ENCODE data around the gene BLCAP. TPM values are rescaled to one million over a fixed set of nuclear protein-coding genes. Genes with fewer than 3 reads are reported as not detected.
A peak's percentile ranks its signal among the peaks of the same experiment; 100 is the strongest.

The BLCAP gene
- total RNA-seq, 2 donors from 2014 or later = 39.3 to 39.8 TPM

- peaks cover 40 to 42% of the 10 kb centered on the region in 2 donors for H3K4me1 Mint-ChIP-seq (ENCODE audit: low read depth in 2 of 2)
Measured at GRCh38 chr20:37521061-37521771, 6.5 kb downstream of the BLCAP start, which contains the start of gene NNAT. NNAT (plus strand) TSS chr20:37521250; CDS start chr20:37521332, 82 bp downstream.

GRCh38 chr20:37520419-37520955, 7.2 kb downstream of the BLCAP start:
- Mint-ChIP-seq H3K9me3 (no peaks in the 10 kb centered on the region), H3K27ac (no peak overlapping the region), H3K36me3 (peaks cover 11% of the 10 kb centered on the region), H3K4me3 (peak overlapping the region; percentile 68), H3K27me3 (no peaks in the 10 kb centered on the region), H3K4me1 (ENCODE audit: low read depth in 2 of 2) (peaks cover 33 to 37% of the 10 kb centered on the region in 2 donors)
- ATAC-seq (no peak), DNase-seq (ENCODE audit: low spot score) (no peak)

More at GRCh38 chr20:37521061-37521771, 6.5 kb downstream of the BLCAP start, which contains the start of gene NNAT:
- H3K27me3 Mint-ChIP-seq = no peaks in the 10 kb centered on the region
- H3K36me3 Mint-ChIP-seq = peaks cover 11% of the 10 kb centered on the region
- no peak for DNase-seq (ENCODE audit: low spot score)
- no peak for ATAC-seq
- no peak within 1 kb of the TSS for H3K27ac Mint-ChIP-seq
- H3K4me3 Mint-ChIP-seq = peak within 1 kb of the TSS; percentile 68
- H3K9me3 Mint-ChIP-seq = no peaks in the 10 kb centered on the region

GRCh38 chr20:37519508-37520418, 7.9 kb downstream of the BLCAP start:
- peaks cover 11% of the 10 kb centered on the region for H3K36me3 Mint-ChIP-seq
- no peaks in the 10 kb centered on the region for H3K27me3 Mint-ChIP-seq
- peak overlapping the region; percentile 68 for H3K4me3 Mint-ChIP-seq
- peaks cover 26 to 29% of the 10 kb centered on the region in 2 donors for H3K4me1 Mint-ChIP-seq (ENCODE audit: low read depth in 2 of 2)
- ATAC-seq (peak in 1 of 2 donors; percentile 29), DNase-seq (ENCODE audit: low spot score) (no peak)
- no peak overlapping the region for H3K27ac Mint-ChIP-seq
- no peaks in the 10 kb centered on the region for H3K9me3 Mint-ChIP-seq

GRCh38 chr20:37518606-37519507, 8.8 kb downstream of the BLCAP start:
- no peaks in the 10 kb centered on the region for H3K9me3 Mint-ChIP-seq
- H3K36me3 Mint-ChIP-seq = peaks cover 11% of the 10 kb centered on the region
- no peak overlapping the region for H3K4me3 Mint-ChIP-seq
- DNase-seq (ENCODE audit: low spot score) (no peak), ATAC-seq (no peak)
- no peaks in the 10 kb centered on the region for H3K27me3 Mint-ChIP-seq
- H3K27ac Mint-ChIP-seq = no peak overlapping the region
- peaks cover 18 to 27% of the 10 kb centered on the region in 2 donors for H3K4me1 Mint-ChIP-seq (ENCODE audit: low read depth in 2 of 2)

GRCh38 chr20:37518059-37518458, 9.6 kb downstream of the BLCAP start:
- DNase-seq (ENCODE audit: low spot score) = no peak
- H3K27me3 Mint-ChIP-seq = no peaks in the 10 kb centered on the region
- peaks cover 11% of the 10 kb centered on the region for H3K36me3 Mint-ChIP-seq
- ATAC-seq = no peak
- no peaks in the 10 kb centered on the region for H3K9me3 Mint-ChIP-seq
- no peak overlapping the region for H3K4me3 Mint-ChIP-seq
- H3K4me1 Mint-ChIP-seq (ENCODE audit: low read depth in 2 of 2) = peaks cover 11 to 21% of the 10 kb centered on the region in 2 donors
- H3K27ac Mint-ChIP-seq = no peak overlapping the region

GRCh38 chr20:37516811-37517750, 10.6 kb downstream of the BLCAP start:
- H3K4me1 Mint-ChIP-seq (ENCODE audit: low read depth in 2 of 2) = peaks cover 11 to 23% of the 10 kb centered on the region in 2 donors
- no peak overlapping the region for H3K4me3 Mint-ChIP-seq
- H3K9me3 Mint-ChIP-seq = no peaks in the 10 kb centered on the region
- H3K27me3 Mint-ChIP-seq = no peaks in the 10 kb centered on the region
- H3K36me3 Mint-ChIP-seq = peaks cover 11% of the 10 kb centered on the region
- H3K27ac Mint-ChIP-seq = no peak overlapping the region
- ATAC-seq (no peak), DNase-seq (ENCODE audit: low spot score) (no peak)

- Mint-ChIP-seq H3K27me3 (no peaks in the 10 kb centered on the region), H3K27ac (no peak overlapping the region), H3K9me3 (no peaks in the 10 kb centered on the region), H3K36me3 (peaks cover 6% of the 10 kb centered on the region), H3K4me3 (no peak overlapping the region), H3K4me1 (ENCODE audit: low read depth in 2 of 2) (peaks cover 18 to 29% of the 10 kb centered on the region in 2 donors)
- no peak for DNase-seq (ENCODE audit: low spot score)
- no peak for ATAC-seq
Measured at GRCh38 chr20:37515876-37516275, 11.8 kb downstream of the BLCAP start.

GRCh38 chr20:37513779-37514359, 13.8 kb downstream of the BLCAP start:
- Mint-ChIP-seq H3K4me1 (ENCODE audit: low read depth in 2 of 2) (peaks cover 19 to 22% of the 10 kb centered on the region in 2 donors), H3K36me3 (peaks cover 11% of the 10 kb centered on the region), H3K27ac (no peak overlapping the region), H3K4me3 (no peak overlapping the region), H3K27me3 (no peaks in the 10 kb centered on the region), H3K9me3 (no peaks in the 10 kb centered on the region)
- ATAC-seq (no peak), DNase-seq (ENCODE audit: low spot score) (no peak)

GRCh38 chr20:37511610-37512275, 15.9 kb downstream of the BLCAP start:
- Mint-ChIP-seq H3K27ac (no peak overlapping the region), H3K27me3 (no peaks in the 10 kb centered on the region), H3K9me3 (no peaks in the 10 kb centered on the region), H3K4me3 (no peak overlapping the region), H3K36me3 (peaks cover 5% of the 10 kb centered on the region), H3K4me1 (ENCODE audit: low read depth in 2 of 2) (peaks cover 14% of the 10 kb centered on the region in 2 donors)
- ATAC-seq = peak in 1 of 2 donors; percentile 58
- DNase-seq (ENCODE audit: low spot score) = no peak

- Mint-ChIP-seq H3K4me3 (no peak overlapping the region), H3K27ac (no peak overlapping the region), H3K9me3 (no peaks in the 10 kb centered on the region), H3K4me1 (ENCODE audit: low read depth in 2 of 2) (peaks cover 14% of the 10 kb centered on the region in 2 donors), H3K36me3 (peaks cover 5% of the 10 kb centered on the region), H3K27me3 (no peaks in the 10 kb centered on the region)
- DNase-seq (ENCODE audit: low spot score) (no peak), ATAC-seq (no peak)
Measured at GRCh38 chr20:37510226-37510625, 17.4 kb downstream of the BLCAP start.

- peaks cover 3 to 10% of the 10 kb centered on the region in 2 donors for H3K4me1 Mint-ChIP-seq (ENCODE audit: low read depth in 2 of 2)
- no peaks in the 10 kb centered on the region for H3K27me3 Mint-ChIP-seq
- ATAC-seq = no peak
- H3K4me3 Mint-ChIP-seq = no peak overlapping the region
- DNase-seq (ENCODE audit: low spot score) = no peak
- no peak overlapping the region for H3K27ac Mint-ChIP-seq
- no peaks in the 10 kb centered on the region for H3K9me3 Mint-ChIP-seq
- peaks cover 5% of the 10 kb centered on the region for H3K36me3 Mint-ChIP-seq
Measured at GRCh38 chr20:37506152-37506725, 21.4 kb downstream of the BLCAP start.

Data from natural killer cell treated with Interleukin-12 subunit alpha and Interleukin-12 subunit beta and Interleukin-15 and Interleukin-18, amount 100 ng/mL, for 72 hours (primary cell).